ENCODE data around the gene DMRT1.

- TF ChIP-seq CTCF (conservative IDR thresholded peaks at IDR 0.05) (no peak; the same call in 1 of the 2 replicates), ZFX (IDR thresholded peaks at IDR 0.05) (no peak)
Measured at GRCh38 chr9:976258-976942, 134.9 kb downstream of the DMRT1 start, which contains the start of gene DMRT3.
